Right forelimb (tissue), 1 donor: Measurements from ENCODE around the gene SP4.

ENCODE experiments used
- DNase-seq: peaks from one replicate; pipeline ENCODE4 v3.0.0-alpha.2; 2018

SP4 gene

DNA sequence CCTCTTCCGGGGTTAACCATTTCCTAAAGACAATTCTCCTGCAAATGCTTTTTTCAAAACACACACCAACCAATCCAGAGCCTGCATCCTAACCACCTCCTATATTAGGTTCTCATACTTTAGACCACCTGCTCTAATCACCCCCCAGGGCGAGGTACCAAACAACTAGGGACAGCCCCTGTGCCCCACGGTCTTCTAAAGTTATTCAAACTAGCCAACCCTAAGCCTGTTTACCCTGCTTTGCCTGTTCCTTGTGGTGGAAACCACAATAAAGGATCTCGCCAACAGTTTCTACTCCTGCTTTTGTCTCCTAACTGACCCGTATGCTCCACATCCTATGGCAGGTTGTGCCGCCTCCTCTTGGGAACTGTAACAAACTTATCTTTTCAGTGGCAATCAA is 21.1 kb downstream of the SP4 start:
- no peak for DNase-seq

DNA sequence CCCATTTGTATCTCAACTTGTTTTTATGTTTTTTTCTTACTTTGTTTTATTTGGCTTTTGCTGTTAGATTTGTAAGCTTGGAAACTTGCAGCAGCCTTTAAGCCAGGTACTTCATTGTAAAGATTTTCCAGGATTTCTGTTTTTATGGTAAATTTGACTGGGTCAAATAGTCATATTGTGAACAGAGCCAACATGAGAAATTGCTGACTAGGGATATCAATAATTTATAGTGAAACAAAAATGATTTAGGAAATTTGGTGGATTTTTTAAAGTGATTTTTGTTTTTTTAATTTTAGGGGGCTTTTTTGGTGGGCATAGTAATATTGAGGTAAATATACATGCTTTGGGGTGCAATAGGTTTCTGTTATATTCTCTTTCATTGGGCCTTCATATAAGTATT is 22.2 kb downstream of the SP4 start:
- no peak for DNase-seq

DNA sequence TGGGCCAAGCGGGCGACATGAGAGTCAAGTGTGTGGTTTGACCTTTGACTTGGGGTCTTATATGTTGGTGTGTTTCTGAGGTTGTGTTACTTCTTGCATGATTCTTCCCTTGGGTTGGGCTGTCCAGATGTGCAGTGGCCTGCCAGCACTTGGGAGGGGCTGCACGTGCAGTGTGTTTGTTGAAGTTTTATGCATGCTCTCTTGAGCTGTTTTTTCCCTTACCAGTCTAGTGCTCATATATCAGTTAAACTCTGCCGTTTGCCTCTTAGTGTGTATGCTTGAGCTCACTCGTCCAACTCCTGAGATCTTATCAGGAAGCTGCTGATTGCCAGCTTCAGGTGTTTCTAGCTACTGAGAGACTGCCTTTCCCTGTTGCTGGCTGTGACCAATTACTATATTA is 23.1 kb downstream of the SP4 start:
- DNase-seq, result no peak

DNA sequence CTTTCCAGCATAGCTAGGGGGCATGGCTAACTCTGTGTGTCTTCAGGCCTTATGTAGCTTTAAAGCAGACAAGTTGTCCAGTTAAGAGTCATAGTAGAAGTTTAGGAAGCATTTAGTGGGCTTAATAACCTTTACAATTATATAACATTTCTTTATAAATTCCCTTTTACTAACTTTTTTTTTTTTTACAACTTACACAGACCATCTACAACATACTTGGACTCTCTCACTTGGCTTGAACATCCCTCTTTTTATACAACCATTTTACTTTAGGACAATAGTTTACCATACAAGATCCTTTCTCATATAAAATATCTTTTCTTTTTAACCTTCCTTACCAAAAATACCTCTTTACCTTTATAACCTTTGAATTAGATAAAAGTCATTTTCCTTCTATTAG is 26.3 kb downstream of the SP4 start:
- DNase-seq, result no peak

DNA sequence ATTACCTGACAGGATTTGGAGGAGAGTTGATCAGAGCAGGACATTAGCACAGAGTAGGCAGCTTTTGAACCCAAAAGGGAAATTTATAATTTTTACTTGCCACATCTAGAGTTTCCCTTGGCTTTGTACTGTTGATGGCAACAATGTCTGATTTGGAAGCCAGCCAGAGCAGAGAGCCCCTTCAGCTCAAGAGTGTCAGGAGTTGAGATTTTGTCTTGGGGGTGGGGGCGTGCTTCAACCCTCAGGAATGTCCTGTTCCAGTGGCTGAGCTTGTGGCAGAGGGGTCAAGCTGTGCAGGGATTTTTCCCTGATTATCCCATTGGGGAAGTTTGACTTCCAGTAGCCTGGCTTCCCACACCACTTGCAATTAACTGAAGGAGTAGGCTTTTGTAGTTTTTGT is 27.0 kb downstream of the SP4 start:
- no peak for DNase-seq

DNA sequence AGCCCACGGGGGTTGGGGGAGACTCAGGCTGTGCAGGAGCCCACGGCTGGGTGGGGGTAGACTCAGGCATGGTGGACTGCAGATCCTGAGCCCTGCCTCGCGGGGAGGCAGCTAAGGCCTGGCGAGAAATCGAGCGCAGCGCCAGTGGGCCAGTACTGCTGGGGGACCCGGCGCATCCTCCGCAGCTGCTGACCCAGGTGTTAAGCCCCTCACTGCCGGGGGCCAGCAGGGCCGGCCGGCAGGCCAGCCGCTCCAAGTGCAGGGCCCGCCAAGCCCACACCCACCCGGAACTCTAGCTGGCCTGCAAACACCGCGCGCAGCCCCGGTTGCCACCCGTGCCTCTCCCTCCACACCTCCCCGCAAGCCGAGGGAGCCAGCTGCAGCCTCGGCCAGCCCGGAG is 33.4 kb downstream of the SP4 start:
- DNase-seq, result no peak

DNA sequence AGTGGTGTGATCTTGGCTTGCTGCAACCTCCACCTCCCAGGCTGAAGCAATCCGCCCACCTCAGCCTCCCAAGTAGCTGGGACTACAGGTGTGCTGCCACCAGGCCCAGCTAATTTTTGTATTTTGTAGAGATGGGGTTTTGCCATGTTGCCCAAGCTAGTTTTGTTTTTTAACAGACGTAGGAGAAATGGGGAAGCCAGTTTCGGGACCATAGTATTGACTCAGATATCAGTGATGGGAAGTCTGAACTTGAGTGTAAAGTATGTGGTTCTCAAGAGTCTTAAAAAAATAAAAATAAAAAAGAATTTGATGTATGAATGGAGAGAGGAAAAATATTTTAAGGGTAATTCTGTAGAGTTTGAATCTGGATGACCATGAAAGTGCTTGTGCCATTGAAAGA is 34.2 kb downstream of the SP4 start:
- DNase-seq, result no peak

DNA sequence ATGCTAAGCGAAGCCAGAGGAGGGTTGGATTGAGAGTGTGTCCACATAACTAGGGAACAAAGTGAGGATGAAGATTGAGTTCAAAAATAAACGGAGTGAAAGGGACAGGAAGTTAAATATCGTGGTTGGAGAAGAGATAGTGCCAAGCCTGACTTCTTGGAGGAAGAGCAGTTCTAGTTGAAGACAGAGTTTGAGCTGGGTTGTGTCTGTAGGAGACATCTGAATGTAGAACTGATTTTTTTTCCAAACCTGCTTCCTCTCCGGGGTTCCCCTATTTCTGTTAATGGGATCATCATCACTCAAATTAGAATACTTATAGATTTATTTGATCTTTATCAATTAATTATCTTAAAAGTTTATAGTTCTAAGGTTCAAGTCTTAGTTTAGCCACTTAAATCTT is 35.6 kb downstream of the SP4 start:
- no peak for DNase-seq

DNA sequence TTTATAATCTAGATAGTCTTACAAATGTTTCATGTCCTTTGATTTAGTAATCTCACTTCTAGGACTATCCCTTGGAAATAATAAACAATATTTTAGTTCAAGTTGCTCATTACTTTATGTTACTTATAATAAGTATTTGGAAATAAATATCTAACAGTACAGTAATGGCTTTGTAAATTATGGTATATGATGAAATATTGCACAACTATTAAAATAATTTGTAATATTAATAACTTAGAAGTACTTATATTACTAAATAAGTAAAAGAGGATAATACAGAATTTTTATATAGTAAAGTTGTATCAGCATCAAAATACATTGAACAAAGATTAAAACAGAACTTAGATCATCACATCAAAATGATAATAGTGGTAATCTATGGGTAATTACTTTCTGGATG is 41.1 kb downstream of the SP4 start:
- DNase-seq, result no peak

DNA sequence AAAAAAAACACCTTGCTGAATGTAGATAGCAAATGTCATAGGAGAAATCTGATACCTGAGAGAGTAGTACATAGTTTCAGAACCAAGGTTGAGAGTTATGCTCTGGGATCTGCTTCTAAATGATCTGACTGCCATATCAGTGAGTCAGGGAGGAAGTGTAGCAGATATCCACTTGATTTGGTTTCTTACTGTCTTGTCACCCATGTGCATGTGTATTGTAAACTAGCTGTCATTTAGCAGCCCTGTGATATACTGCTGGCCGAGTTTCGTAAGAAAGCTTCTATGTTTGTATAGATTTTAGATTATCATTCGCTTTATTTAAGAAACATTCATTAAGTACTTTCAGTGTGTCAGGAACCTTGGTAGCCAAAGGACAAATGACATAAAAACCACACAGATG is 42.0 kb downstream of the SP4 start:
- DNase-seq, result no peak

DNA sequence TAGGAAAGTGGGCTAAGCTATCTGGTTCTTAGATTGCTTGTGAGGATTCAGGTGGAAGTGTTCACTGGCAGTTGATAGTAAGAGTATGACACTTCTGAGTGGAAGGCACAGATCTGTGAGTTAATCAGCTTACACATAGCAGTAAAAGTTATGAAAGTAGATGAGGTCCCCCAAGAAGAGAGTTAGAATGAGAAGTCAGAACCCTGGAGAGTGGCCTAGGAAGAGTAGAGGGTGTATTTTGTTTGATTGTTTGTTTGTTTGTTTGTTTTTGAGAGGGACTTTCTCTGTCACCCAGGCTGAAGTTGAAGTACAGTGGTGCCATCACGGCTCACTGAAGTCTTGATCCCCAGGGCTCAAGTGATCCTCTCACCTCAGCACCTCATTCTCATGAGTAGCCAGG is 44.1 kb downstream of the SP4 start:
- DNase-seq, result no peak

DNA sequence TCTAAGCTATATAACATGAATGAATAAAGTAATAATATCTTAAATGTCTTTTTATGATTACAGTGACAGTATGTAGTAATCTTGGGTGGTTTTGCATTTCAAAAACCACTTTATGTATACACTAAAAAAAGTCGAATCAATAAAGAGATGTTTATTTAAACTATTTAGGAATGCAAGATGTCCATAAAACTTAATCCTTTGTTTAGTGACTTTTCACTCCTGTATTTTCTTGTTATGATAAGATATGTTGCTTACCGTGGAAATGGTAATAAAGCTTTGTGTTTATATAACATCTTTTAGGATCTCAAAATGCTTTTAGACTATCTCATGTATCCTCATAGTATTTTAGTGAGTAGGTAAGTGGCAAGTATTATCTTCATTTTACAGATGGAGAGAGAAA is 48.5 kb downstream of the SP4 start:
- no peak for DNase-seq

DNA sequence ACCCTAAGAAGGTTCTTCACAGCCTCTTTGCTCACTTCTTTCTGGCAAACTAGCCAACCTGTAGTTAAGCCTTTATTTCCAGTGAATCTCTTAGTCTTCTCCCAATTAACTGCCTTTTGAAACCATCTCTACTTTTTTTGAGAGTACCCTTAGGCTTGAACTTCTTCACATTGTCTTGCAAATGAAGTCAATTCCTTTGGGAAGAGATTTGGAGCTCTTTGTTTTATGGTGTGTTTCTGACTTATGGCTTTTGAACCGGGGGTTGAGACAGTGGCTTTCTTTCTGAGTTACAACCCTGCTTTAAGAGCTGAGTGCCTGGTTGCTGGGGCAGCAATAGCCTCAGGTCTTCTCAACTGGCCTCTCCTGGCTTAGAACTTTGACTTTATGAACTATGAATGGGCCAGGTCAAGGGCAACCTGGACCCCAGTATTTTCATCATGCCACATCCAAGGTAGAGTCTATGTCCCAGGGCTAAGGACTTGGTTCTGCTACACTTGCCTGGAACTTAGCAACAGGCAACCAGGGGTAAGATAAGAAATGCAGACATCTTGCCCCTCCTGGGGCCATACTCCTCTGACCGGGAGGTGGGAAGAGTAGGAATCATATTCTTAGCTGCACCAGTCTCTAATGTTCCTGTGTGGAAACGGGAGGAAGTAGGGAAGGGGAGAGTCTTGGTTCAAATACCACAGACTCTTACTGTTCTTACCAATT is 53.0 kb downstream of the SP4 start:
- DNase-seq, result no peak

DNA sequence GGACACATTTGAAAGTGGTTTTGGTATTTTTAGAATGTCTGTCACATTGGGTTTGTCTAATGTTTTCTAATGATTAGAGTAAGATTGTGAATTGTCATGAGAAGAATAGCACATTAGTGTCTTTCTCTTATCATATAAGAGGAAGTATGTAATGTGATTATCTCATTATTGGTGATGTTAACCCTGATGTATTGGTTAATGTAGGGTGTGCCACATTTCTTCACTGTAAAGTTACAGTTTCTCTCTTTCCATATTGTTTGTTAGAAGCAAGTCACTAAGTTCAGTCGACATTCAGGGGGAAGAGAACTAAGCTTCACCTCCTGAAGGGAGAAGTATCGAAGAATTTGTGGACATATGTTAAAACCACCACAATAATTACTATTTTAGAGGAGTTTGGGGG is 58.6 kb downstream of the SP4 start:
- DNase-seq, result no peak

DNA sequence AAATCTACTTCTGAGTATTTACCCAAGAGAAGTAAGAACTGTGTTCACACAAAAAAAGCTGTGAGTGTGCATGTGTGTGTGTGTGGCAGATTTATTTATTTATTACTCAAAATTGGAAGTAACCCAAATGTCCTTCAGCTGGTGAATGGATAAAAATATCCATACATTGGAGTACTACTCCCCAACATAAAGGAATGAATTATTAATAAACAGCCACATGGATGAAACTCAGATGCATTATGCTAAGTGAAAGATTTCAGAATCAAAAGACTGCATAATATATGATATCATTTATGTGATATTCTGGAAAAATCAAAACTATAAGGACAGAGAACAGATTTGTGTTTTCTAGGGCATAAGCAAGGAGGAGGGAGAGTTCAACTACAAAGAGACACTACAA is 67.8 kb downstream of the SP4 start:
- no peak for DNase-seq

DNA sequence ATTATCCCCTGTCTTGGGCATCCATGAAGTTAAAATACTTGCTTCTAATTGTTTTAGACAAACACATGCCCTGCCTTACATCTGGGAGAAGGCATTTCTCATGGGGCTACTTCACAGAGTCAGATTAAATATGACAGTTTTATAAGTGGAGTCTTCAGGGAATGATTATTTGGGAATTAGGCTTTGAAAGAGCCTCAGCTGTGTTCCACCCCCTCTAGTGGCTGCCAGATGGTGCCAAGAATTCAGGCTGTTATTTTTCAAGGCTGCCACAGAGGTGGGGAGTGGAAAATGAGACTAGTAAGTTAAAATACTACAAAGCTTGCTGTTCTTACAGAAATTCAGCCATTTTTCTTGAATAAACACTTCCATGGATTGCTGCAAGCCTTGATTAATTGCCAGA is 69.2 kb downstream of the SP4 start:
- no peak for DNase-seq

DNA sequence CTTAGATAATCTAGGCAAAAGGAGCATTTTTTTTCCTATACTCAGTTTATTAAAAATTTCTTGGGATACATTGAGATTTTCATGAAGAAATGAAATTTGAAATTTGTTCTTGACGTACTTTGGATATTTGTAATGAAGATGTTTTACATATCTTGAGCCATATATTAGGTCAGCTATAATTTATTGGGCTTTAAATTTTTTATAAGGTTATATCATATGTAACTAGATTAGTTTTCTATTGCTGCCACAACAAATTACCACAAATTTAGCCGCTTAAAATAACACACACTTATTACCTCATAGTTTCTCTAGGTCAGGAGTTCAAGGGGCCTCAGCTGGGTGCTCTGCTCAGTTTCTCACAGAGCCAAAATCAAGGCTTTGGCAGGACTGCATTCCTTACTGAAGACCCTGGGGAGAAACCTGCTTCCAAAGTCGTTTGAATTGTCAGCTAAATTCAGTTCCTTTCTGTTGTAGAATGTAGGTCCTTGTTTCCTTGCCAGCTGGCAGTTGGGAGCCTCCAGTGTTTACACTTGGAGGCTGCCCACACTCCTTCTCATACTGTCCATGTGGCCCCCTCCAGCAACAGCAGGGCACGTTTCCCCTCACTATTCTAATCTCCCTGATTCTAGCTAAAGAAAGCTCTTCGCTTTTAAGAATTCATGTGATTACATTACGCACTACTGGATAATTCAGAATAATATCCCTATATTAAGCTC is 72.4 kb downstream of the SP4 start:
- DNase-seq, result no peak

DNA sequence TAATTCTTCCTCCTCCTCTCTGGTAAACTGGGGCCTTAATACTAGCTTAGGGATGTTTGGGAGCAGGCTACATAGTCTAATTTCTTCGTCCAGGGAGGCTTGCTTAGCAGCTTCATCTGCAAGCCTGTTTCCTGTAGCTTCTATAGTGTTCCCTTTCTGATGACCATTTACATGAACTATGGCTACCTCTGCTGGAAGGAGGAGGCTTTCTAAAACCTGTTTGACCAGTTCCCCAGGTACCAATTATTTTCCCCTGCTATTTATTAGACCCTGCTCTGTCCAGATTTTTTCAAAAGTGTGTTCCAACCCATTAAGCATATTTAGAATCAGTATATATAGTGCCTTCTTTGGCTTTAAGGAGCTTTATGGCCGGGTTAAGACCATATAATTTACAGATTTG is 76.1 kb downstream of the SP4 start:
- DNase-seq, result no peak

DNA sequence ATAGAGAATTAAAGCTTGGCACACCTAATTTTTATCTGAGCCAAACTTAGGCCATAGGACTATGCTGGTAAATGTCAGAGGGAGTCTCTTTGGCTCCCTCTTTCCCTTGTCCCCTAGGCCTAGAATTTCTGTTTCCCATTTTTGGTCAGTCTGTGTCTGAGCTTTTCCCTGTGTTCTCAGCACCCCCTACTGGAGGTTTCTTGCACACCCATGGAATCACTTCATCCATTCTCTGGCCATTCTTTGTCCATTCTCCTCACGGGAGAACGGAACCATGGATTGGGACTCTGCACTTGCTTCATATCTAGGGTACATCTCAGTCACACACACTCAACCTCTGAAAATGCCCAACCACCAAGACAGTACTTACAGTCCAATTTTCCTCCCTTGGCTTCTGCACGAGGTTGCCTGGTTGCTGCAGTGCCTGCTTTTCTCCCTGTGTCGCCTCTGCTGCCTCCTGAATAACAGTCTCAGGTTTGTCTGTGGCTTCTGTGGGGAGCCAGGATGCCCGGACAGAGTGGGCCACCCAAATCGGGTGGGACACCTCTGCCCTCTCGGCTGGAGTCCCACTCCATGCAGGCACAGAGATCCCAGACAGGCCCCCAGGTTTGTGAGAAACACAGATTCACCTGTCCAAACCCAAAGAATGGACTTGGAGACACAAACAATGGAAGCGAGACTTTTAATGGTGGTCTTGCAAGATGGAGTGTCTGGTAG is 79.9 kb downstream of the SP4 start:
- DNase-seq, result no peak

DNA sequence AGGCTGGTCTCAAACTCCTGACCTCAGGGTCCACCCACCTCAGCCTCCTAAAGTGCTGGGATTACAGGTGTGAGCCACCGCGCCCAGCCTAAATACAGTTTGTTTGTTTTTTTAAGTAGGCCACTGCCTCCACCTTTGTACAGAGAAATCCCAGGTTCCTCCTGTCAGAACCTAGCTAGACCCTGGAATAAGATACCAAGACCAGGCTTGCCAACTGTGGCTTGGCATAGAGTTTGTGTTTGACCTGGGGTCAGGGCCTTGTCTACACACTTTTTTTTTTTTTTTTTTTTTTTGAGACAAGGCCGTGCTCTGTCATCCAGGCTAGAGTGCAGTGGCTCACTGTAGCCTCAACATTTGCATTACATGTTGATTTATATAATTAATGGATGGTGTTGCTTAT is 80.7 kb downstream of the SP4 start:
- DNase-seq, result no peak

DNA sequence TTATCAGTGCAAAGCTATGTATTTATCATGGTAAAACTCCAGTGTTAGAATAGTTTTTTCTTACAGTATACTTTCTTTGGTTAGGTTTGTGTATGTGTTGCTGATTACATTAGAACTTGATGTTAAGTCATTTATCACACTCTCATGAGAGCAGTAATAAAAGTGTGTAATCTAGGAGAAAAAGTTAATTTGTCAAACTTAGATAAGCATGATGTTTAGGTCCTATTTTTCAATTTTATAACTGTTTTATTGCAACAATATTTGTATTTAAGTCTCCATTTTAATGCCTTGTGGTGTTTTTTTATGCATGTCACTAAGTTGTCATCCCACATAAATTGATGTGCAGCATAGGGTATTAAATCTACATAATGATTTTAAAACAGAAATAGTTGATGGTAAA is 86.2 kb downstream of the SP4 start:
- no peak for DNase-seq

DNA sequence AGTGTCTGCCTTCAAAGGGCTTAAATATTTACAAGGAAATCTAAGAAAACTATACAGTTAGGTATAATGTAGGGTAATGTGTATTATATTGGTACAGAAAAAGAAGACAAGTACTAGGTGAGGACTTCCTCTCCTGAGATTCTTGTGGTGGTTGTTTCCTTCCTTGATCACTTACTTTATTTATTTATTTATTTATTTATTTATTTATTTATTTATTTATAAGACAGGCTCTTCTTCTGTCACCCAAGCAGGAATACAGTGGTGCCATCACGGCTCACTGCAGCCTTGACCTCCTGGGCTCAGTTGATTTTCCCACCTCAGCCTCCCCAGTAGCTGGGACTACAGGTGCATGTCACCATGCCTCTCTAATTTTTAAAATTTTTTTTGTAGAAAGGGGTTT is 96.8 kb downstream of the SP4 start:
- no peak for DNase-seq

DNA sequence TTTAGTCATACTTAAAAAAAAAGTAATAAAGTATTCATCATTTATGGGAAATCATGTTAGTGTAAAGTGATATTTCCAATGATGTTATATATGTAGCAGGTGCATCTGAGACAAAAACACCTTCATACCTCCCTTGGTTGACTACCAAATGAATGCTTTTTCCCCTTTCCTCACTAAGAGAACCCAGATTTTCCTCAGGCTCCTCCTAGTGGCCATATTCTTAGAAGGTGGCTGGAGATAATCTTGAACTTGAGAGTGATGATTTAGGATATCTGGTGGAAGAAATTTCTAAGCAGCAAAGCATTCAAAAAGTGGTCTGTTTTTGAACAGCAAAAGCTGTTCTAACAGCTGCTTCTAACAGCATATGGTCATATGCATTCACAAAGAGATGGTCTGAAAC is 98.1 kb downstream of the SP4 start:
- DNase-seq, result no peak

DNA sequence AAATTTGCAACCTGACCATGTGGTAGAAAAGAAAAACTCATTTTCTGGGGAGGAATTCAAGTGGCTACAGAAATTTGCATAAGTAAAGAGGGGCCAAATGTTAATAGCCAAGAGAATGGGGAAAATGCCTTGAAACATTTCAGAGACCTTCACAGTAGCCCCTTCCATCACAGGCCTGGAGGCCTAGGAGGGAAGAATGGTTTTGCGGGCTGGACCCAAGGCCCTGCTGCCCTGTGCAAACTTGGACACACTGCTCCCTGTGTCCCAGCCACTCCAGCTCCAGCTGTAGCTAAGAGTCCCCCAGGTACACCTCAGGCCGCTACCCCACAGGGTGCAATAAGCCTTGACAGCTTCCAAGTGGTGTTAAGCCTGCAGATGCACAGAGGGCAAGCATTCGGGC is 98.6 kb downstream of the SP4 start:
- no peak for DNase-seq
